IgD-negative memory B cell (primary cell): Measurements from ENCODE around the gene NKIRAS2. TPM values are rescaled to one million over a fixed set of nuclear protein-coding genes. Genes with fewer than 3 reads are reported as not detected.

ENCODE experiments used
- H3K27ac Mint-ChIP-seq, 3 donors: one replicate each; pipeline ENCODE4 v1.8.0; 2020 to 2022; ENCODE audit warnings: mild to moderate bottlenecking in 3 of 3, mixed read lengths in 3 of 3, moderate library complexity in 1 of 3
- H3K27me3 Mint-ChIP-seq: one replicate; pipeline ENCODE4 v1.8.0; 2021; ENCODE audit warnings: mixed read lengths
- H3K36me3 Mint-ChIP-seq: one replicate; pipeline ENCODE4 v1.8.0; 2020; ENCODE audit warnings: mild to moderate bottlenecking, mixed read lengths
- H3K4me1 Mint-ChIP-seq, 3 donors: one replicate each; pipeline ENCODE4 v1.8.0; 2020 to 2022; ENCODE audit warnings: mixed read lengths in 3 of 3, mild to moderate bottlenecking in 1 of 3
- H3K4me3 Mint-ChIP-seq, 4 donors: one replicate each; pipeline ENCODE4 v1.8.0; 2020 to 2022; ENCODE audit warnings: mild to moderate bottlenecking in 4 of 4, mixed read lengths in 4 of 4, moderate library complexity in 3 of 4
- H3K9me3 Mint-ChIP-seq, 3 donors: one replicate each; pipeline ENCODE4 v1.8.0; 2020 to 2021; ENCODE audit warnings: mixed read lengths in 3 of 3, mild to moderate bottlenecking in 1 of 3
- polyA plus RNA-seq: library from polyadenylated mRNA; unstranded; fragments of 300-500 nt; fragmentation: Illumina TruSeq; gene quantifications from one replicate; pipeline ENCODE4 v1.2.3, GENCODE V29; 2021

NKIRAS2 gene
- polyA plus RNA-seq, 1 donor from 2014 or later, result 30.7 TPM

DNA sequence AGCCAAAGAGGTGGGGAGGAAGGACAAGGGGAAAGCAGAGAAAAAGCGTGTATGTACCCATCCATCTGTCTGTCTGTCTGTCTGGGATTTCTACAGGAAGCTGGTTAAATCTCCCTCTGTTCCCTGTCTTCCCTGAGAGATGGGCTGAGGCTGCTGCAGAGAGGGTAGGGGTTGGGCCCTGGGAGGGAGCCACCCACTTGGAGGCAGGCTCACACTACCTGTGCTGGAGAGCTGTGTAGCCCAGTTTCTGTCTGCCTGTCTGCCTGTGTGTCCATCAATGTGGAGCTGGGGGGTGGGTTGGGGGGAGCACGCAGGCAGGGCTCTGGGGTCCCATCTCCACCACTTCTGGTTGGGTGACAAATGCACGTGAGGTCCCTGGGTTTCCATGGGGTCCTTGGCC is 49.1 kb downstream of the NKIRAS2 start:
- Mint-ChIP-seq H3K4me3 (no peak overlapping the region), H3K27me3 (peaks cover 14% of the 10 kb centered on the region), H3K36me3 (peaks cover under 1% of the 10 kb centered on the region), H3K27ac (no peak overlapping the region), H3K4me1 (peaks cover 5 to 8% (median 7%) of the 10 kb centered on the region in 3 donors), H3K9me3 (no peaks in the 10 kb centered on the region)

DNA sequence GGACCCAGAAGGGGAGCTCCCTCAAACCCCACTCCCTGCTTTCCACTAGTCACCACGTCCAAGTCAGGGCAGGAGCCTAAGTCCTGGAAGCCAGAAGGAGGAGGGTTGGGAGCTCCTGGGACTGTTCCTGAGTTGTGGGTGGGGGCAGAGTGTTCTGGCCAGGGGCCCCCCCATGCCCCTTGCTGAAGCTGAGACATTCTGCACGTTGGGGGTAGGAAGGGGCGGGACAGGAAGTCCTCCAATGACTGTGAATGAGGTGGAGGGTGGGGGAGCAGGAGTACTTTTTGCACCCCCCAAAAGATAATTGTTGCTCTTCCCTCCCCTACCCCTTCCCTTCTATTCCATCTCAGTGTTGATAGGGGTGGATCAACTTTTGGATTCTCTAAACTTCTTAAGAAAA is 51.9 kb downstream of the NKIRAS2 start:
- Mint-ChIP-seq H3K27me3 (peaks cover 12% of the 10 kb centered on the region), H3K9me3 (no peaks in the 10 kb centered on the region), H3K36me3 (peaks cover 2% of the 10 kb centered on the region), H3K4me3 (peak overlapping the region in 3 of 4 donors; percentile 30 to 90 (median 82)), H3K27ac (no peak overlapping the region), H3K4me1 (peaks cover 3 to 5% (median 4%) of the 10 kb centered on the region in 3 donors)

DNA sequence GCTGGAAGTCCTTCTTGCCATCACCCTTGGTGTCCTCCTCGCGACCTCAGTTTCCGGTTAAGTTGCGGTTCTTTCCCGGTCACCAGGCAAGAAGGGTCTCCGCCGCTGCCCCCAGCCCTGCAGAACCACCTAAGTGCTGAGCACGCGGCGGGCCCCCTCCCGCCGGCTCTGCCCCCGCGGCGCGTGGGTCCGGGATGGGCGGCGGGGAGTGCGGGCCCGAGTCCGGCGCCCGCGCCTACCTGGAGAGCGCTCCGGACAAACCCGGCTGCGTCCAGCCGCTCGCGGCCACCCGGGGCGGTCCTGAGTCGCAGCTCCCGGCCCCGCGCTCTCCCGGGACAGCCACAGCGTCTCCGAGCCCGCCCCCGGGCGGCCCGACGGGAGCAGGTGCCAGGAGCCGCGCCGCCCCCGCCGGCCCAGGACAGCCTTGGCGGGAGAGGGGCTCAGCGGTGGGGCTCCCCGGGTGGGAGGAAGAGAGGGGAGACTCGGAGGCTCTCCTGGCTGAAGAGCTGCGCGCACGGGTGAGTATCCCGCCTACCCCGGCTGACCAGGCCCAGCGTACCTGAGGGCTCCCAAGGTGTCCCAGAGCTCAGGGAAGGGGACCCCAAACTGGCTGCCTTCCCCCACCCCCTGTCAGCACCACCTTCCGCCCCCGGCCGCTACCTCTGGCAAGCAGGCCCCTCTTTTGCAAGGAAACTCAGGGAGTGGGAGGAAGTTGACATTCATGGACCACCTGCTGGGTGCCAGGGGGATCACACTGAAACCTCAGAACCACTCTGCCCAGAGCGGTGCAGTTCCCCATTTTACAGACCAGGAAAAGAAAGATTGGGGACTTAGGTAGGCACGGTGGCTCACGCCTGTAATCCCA is 52.7 kb downstream of the NKIRAS2 start:
- Mint-ChIP-seq H3K36me3 (peaks cover 2% of the 10 kb centered on the region), H3K9me3 (no peaks in the 10 kb centered on the region), H3K4me1 (peaks cover 3 to 5% (median 4%) of the 10 kb centered on the region in 3 donors), H3K4me3 (peak overlapping the region in 3 of 4 donors; percentile 30 to 90 (median 88)), H3K27me3 (peaks cover 12% of the 10 kb centered on the region), H3K27ac (no peak overlapping the region)

Other genes starting within 250 kb of the NKIRAS2 start
- 72.0 TPM for gene JUP, start 233.4 kb upstream of the NKIRAS2 start, polyA plus RNA-seq
- 1.5 TPM for gene P3H4, start 208.1 kb upstream of the NKIRAS2 start, polyA plus RNA-seq
- not detected for gene FKBP10, start 207.1 kb upstream of the NKIRAS2 start, polyA plus RNA-seq
- gene NT5C3B, start 183.9 kb upstream of the NKIRAS2 start, polyA plus RNA-seq, result 50.1 TPM
- gene KLHL10, start 182.3 kb upstream of the NKIRAS2 start, polyA plus RNA-seq, result 0.16 TPM
- 6.5 TPM for gene KLHL11, start 154.7 kb upstream of the NKIRAS2 start, polyA plus RNA-seq
- gene ACLY, start 101.1 kb upstream of the NKIRAS2 start, polyA plus RNA-seq, result 52.9 TPM
- 0.10 TPM for gene ODAD4, start 89.5 kb upstream of the NKIRAS2 start, polyA plus RNA-seq
- 53.0 TPM for gene CNP, start 53.3 kb upstream of the NKIRAS2 start, polyA plus RNA-seq
- 82.3 TPM for gene DNAJC7, start 2.7 kb upstream of the NKIRAS2 start, polyA plus RNA-seq
- gene C17orf113, start 30.5 kb downstream of the NKIRAS2 start, polyA plus RNA-seq, result 0.48 TPM
- 0.09 TPM for gene ZNF385C, start 78.4 kb downstream of the NKIRAS2 start, polyA plus RNA-seq
- 13.3 TPM for gene DHX58, start 92.6 kb downstream of the NKIRAS2 start, polyA plus RNA-seq
- gene KAT2A, start 101.3 kb downstream of the NKIRAS2 start, polyA plus RNA-seq, result 26.7 TPM
- 0.15 TPM for gene HSPB9, start 102.7 kb downstream of the NKIRAS2 start, polyA plus RNA-seq
- gene RAB5C, start 134.9 kb downstream of the NKIRAS2 start, polyA plus RNA-seq, result 86.8 TPM
- gene KCNH4, start 161.1 kb downstream of the NKIRAS2 start, polyA plus RNA-seq, result not detected
- not detected for gene HCRT, start 165.4 kb downstream of the NKIRAS2 start, polyA plus RNA-seq
- 24.3 TPM for gene GHDC, start 174.4 kb downstream of the NKIRAS2 start, polyA plus RNA-seq